Activated CD8-positive, alpha-beta T cell treated with anti-CD3 and anti-CD28 coated beads, Interleukin-2, amount 10 ng/mL, durations not matched to agents 7 days and 5 days (primary cell): Measurements from ENCODE around the gene ATP6V0D1. TPM values are rescaled to one million over a fixed set of nuclear protein-coding genes. Genes with fewer than 3 reads are reported as not detected.

Experiments used
- ATAC-seq: fragments of 150-1000 bp; cut with Tn5 transposase; one replicate; pipeline ENCODE4 v1.10.0; 2021; ENCODE audit warnings: moderate library complexity
- CTCF ChIA-PET: fragments of 350-600 bp; sonication (Branson Sonifier 250); formaldehyde crosslinking; loops from one replicate; lab custom pipeline; 2021; ENCODE audit warnings: antibody characterized with exemption; lab: Charles Lee
- POLR2A ChIA-PET: fragments of 350-600 bp; sonication (Branson Sonifier 250); formaldehyde crosslinking; loops from one replicate; lab custom pipeline; 2021; ENCODE audit warnings: antibody characterized with exemption; lab: Charles Lee
- DNase-seq: peaks from one replicate; pipeline ENCODE4 v3.0.0-alpha.2; 2020
- H3K27ac Mint-ChIP-seq: one replicate; pipeline ENCODE4 v1.8.0; 2021; ENCODE audit warnings: mild to moderate bottlenecking, mixed read lengths
- H3K27me3 Mint-ChIP-seq: one replicate; pipeline ENCODE4 v1.8.0; 2021; ENCODE audit warnings: low read depth, mixed read lengths
- H3K36me3 Mint-ChIP-seq: one replicate; pipeline ENCODE4 v1.8.0; 2021; ENCODE audit warnings: low read depth, mixed read lengths
- H3K4me1 Mint-ChIP-seq: one replicate; pipeline ENCODE4 v1.8.0; 2021; ENCODE audit warnings: low read depth, mixed read lengths
- H3K4me3 Mint-ChIP-seq: one replicate; pipeline ENCODE4 v1.8.0; 2021; ENCODE audit warnings: mild to moderate bottlenecking, mixed read lengths
- H3K9me3 Mint-ChIP-seq: one replicate; pipeline ENCODE4 v1.8.0; 2022; ENCODE audit warnings: mixed read lengths; ENCODE audit not compliant: insufficient read depth
- total RNA-seq, 2 experiments: library from RNA; stranded (reverse); gene quantifications; one replicate each; pipeline ENCODE4 v1.2.3, GENCODE V29; 2021

ATP6V0D1 gene
- total RNA-seq = 10 to 100 TPM; 52.7 to 58.1 TPM

- CTCF ChIA-PET = interaction anchor here (0.8 to 4.3 kb wide), 41 partner anchors 11 to 783 kb away, joined by 3 to 95 read pairs (median 5); partner anchors contain the start of genes CARMIL2, CTCF, ENKD1 and FHOD1
These were observed at the start of gene ATP6V0D1 for GRCh38 chr16:67480833-67481560. Gene ATP6V0D1 (minus strand): TSS chr16:67481157. CDS start chr16:67481086, 71 bp downstream.

GRCh38 chr16:67530013-67530939, 49.3 kb upstream of the ATP6V0D1 start:
- peaks cover 20% of the 10 kb centered on the region for H3K4me1 Mint-ChIP-seq
- peak overlapping the region; percentile 44 for H3K4me3 Mint-ChIP-seq
- no peaks in the 10 kb centered on the region for H3K9me3 Mint-ChIP-seq
- H3K27ac Mint-ChIP-seq = no peak overlapping the region
- H3K27me3 Mint-ChIP-seq = peaks cover 50% of the 10 kb centered on the region
- H3K36me3 Mint-ChIP-seq = peaks cover 3% of the 10 kb centered on the region
- DNase-seq (no peak), ATAC-seq (peak; percentile 9)
- CTCF ChIA-PET = interaction anchor here (0.7 to 5.6 kb wide), 6 partner anchors 9 to 115 kb away, joined by 3 to 80 read pairs (median 3); partner anchors contain the start of genes CARMIL2 and CTCF
- POLR2A ChIA-PET = interaction anchor here (1.4 kb wide), 1 partner anchor 9 kb away, joined by 6 read pairs; no protein-coding TSS in a partner anchor

More at GRCh38 chr16:67480833-67481560, at the start of gene ATP6V0D1:
- Mint-ChIP-seq H3K27ac (peak within 1 kb of the TSS; percentile 99), H3K4me1 (peaks cover 38% of the 10 kb centered on the region), H3K9me3 (no peaks in the 10 kb centered on the region), H3K27me3 (no peaks in the 10 kb centered on the region), H3K4me3 (peak within 1 kb of the TSS; percentile 98), H3K36me3 (peaks cover 19% of the 10 kb centered on the region)
- peak; percentile 89 for ATAC-seq
- POLR2A ChIA-PET = interaction anchor here (0.9 to 2.8 kb wide), 12 partner anchors 12 to 462 kb away, joined by 3 to 14 read pairs (median 4); partner anchors contain the start of genes CARMIL2, CTCF and GFOD2
- peak; percentile 99 for DNase-seq

GRCh38 chr16:67529582-67530012, 48.6 kb upstream of the ATP6V0D1 start:
- Mint-ChIP-seq H3K27me3 (peaks cover 49% of the 10 kb centered on the region), H3K9me3 (no peaks in the 10 kb centered on the region), H3K4me1 (peaks cover 20% of the 10 kb centered on the region), H3K36me3 (peaks cover 3% of the 10 kb centered on the region), H3K4me3 (peak overlapping the region; percentile 44), H3K27ac (no peak overlapping the region)
- DNase-seq = no peak
- ATAC-seq = no peak
- ChIA-PET CTCF (interaction anchor here (1.1 to 5.6 kb wide), 5 partner anchors 9 to 32 kb away, joined by 3 to 80 read pairs (median 6); no protein-coding TSS in a partner anchor), POLR2A (interaction anchor here (1.4 kb wide), 1 partner anchor 10 kb away, joined by 6 read pairs; no protein-coding TSS in a partner anchor)

DNA sequence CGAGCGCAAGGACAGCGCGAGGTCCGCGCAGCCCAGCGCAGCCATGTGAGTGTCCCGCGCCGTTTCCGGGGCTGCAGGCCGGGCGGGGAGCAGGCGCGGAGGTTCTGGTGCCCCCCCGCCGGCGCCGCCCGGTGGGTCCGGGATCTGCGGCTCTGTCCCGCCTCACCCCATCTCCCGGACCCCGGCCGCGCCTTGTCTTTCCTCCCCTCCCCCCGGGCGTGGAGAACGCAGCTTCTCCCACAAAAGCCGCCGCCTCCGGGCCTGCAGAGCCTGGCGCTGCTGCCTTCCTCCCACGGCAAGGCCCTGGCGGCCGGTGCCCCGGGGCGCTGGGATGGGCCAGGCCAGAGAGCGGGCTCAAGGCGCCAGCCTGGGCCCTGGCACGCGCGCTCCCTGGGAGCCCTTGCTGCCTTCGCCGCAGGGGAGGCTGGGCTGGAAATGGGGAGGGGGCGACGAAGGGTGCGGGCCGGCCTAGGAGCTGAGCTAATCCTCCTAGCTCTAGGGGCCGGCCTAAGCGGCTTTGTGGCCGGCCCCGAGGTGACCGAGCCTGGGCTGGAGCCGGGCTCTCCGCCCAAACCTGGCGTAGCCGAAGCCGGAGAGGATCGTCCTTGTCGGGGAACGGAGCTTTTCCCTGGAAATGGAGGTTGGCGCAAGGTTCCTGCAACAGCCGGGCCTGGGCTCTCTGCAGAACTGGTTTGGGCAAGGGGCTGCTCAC, 48.1 kb upstream of the ATP6V0D1 start:
- ChIA-PET POLR2A (interaction anchor here (1.4 kb wide), 1 partner anchor 11 kb away, joined by 6 read pairs; no protein-coding TSS in a partner anchor), CTCF (interaction anchor here (1.1 to 5.6 kb wide), 6 partner anchors 8 to 116 kb away, joined by 3 to 80 read pairs (median 5); partner anchors contain the start of gene CARMIL2)
- Mint-ChIP-seq H3K4me1 (peaks cover 20% of the 10 kb centered on the region), H3K9me3 (no peaks in the 10 kb centered on the region), H3K27me3 (peaks cover 49% of the 10 kb centered on the region), H3K36me3 (peaks cover 3% of the 10 kb centered on the region), H3K27ac (no peak overlapping the region), H3K4me3 (peak overlapping the region; percentile 44)
- peak; percentile 70 for ATAC-seq
- no peak for DNase-seq

- POLR2A ChIA-PET = no interaction called here
- Mint-ChIP-seq H3K27me3 (peaks cover 46% of the 10 kb centered on the region), H3K4me3 (peak within 1 kb of the TSS; percentile 44), H3K4me1 (peaks cover 20% of the 10 kb centered on the region), H3K9me3 (no peaks in the 10 kb centered on the region), H3K36me3 (peaks cover 3% of the 10 kb centered on the region), H3K27ac (no peak within 1 kb of the TSS)
- ATAC-seq = peak; percentile 72
- CTCF ChIA-PET = interaction anchor here (1.1 to 5.6 kb wide), 4 partner anchors 8 to 117 kb away, joined by 3 to 80 read pairs (median 5); partner anchors contain the start of gene CARMIL2
- no peak for DNase-seq
These were observed 47.4 kb upstream of the ATP6V0D1 start, which contains the start of gene RIPOR1 for GRCh38 chr16:67528222-67528869. Gene RIPOR1 (plus strand): TSS chr16:67528829. CDS start chr16:67538447, 9,618 bp downstream.

- no peak overlapping the region for H3K27ac Mint-ChIP-seq
- peaks cover 26% of the 10 kb centered on the region for H3K4me1 Mint-ChIP-seq
- CTCF ChIA-PET = interaction anchor here (1.6 to 2.4 kb wide), 4 partner anchors 11 to 118 kb away, joined by 7 to 18 read pairs (median 10); partner anchors contain the start of gene CARMIL2
- ATAC-seq (no peak), DNase-seq (no peak)
- no peaks in the 10 kb centered on the region for H3K9me3 Mint-ChIP-seq
- H3K27me3 Mint-ChIP-seq = peaks cover 33% of the 10 kb centered on the region
- no peak overlapping the region for H3K4me3 Mint-ChIP-seq
- H3K36me3 Mint-ChIP-seq = peaks cover 3% of the 10 kb centered on the region
- POLR2A ChIA-PET = interaction anchor here (0.8 kb wide), 1 partner anchor 45 kb away, joined by 3 read pairs; the partner anchor contains the start of gene ATP6V0D1
These were observed 45.3 kb upstream of the ATP6V0D1 start for GRCh38 chr16:67526149-67526791.

DNA sequence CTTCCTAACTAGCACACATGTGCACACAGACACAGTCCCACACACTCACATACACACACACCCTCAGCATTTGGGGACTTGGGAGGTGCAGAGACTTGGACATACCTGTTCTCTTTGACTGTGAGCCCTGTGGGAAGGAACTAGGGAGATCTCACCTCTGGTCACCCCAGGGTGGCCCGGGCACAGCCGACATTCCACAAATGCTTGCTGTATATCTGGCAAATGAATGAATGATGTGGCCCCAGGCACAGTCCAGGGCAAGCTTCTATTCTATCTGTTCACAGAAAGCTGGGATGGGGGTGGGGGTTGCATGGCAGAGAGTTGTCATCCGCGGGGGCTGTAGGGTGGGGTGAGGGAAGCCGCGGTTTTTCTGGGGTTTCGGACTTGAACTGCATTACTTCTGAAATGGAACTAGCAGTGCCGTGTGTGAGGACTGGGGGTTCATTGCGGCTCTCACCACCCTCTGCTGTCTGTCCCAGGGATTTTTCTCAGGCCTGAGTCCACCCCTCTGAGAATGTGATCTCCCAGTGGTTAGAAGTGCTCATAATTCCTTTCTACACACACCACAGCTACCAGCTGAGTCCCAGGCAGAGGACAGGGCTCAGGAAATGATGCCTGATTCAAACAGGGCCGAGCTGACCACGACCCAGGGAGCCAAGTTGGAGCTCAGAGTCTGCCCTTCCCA, 44.4 kb upstream of the ATP6V0D1 start:
- Mint-ChIP-seq H3K36me3 (peaks cover 3% of the 10 kb centered on the region), H3K27ac (no peak overlapping the region), H3K9me3 (no peaks in the 10 kb centered on the region), H3K4me3 (no peak overlapping the region), H3K4me1 (peaks cover 26% of the 10 kb centered on the region), H3K27me3 (peaks cover 24% of the 10 kb centered on the region)
- ATAC-seq = no peak
- POLR2A ChIA-PET = interaction anchor here (0.6 to 0.8 kb wide), 2 partner anchors 13 to 591 kb away, joined by 3 read pairs; no protein-coding TSS in a partner anchor
- DNase-seq = no peak
- CTCF ChIA-PET = interaction anchor here (0.6 to 2.4 kb wide), 7 partner anchors 8 to 291 kb away, joined by 3 to 18 read pairs (median 7); partner anchors contain the start of gene CARMIL2

- Mint-ChIP-seq H3K4me1 (peaks cover 47% of the 10 kb centered on the region), H3K4me3 (peak overlapping the region; percentile 84), H3K27ac (peak overlapping the region; percentile 94), H3K36me3 (no peaks in the 10 kb centered on the region), H3K27me3 (peaks cover 8% of the 10 kb centered on the region), H3K9me3 (no peaks in the 10 kb centered on the region)
- peak; percentile 92 for ATAC-seq
- ChIA-PET POLR2A (interaction anchor here (1.3 to 2.4 kb wide), 5 partner anchors 17 to 143 kb away, joined by 3 to 10 read pairs (median 5); partner anchors contain the start of genes ATP6V0D1 and CARMIL2), CTCF (interaction anchor here (0.6 to 5.3 kb wide), 83 partner anchors 8 to 543 kb away, joined by 3 to 211 read pairs (median 5); partner anchors contain the start of genes ACD, ATP6V0D1, C16orf86 and CARMIL2)
- DNase-seq = peak; percentile 98
These were observed 40.3 kb upstream of the ATP6V0D1 start for GRCh38 chr16:67521095-67521804.
